Measurements from ENCODE around the gene RANBP10. TPM values are rescaled to one million over a fixed set of nuclear protein-coding genes. Genes with fewer than 3 reads are reported as not detected.

Gene RANBP10
- total and polyA plus RNA-seq, 2 experiments from 2014 or later, result 9.0 to 13.6 TPM

DNA sequence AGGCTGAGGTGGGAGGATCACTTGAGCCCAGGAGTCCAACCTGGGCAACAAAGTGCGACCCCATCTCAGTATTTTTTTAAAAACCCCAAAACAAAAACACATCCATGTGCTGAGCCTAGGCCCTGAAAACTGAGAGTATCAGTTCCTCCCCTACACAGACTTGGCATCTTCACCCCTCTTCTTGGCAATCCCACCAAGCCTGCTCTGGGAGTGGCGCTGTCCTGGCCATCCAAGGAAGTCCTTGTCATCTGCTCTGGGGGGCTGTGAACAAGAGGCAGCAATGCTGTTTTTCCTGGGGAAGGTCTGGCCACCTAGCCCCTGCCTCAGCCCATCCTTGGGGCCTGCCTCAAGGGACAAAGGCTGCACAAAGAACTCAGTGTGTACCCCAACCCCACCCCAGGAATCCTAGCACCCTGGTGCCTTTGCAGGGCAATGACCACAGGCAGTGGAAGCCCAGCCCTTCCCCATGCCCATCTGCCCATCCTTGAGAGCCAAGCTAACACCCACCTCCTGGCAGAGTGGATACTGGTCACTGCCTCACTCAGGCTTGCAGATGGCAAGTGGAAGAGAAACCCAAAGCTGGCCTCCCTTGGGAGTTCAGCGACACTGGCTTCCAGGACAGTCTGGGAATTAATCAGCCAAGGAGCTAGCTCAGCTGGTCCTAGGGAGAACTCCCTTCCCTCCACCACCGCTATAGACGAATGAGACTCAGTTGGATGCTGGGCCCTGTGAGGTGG lies 72.5 kb downstream of the RANBP10 start (continued):
- TF ChIP-seq, protein P1, sequence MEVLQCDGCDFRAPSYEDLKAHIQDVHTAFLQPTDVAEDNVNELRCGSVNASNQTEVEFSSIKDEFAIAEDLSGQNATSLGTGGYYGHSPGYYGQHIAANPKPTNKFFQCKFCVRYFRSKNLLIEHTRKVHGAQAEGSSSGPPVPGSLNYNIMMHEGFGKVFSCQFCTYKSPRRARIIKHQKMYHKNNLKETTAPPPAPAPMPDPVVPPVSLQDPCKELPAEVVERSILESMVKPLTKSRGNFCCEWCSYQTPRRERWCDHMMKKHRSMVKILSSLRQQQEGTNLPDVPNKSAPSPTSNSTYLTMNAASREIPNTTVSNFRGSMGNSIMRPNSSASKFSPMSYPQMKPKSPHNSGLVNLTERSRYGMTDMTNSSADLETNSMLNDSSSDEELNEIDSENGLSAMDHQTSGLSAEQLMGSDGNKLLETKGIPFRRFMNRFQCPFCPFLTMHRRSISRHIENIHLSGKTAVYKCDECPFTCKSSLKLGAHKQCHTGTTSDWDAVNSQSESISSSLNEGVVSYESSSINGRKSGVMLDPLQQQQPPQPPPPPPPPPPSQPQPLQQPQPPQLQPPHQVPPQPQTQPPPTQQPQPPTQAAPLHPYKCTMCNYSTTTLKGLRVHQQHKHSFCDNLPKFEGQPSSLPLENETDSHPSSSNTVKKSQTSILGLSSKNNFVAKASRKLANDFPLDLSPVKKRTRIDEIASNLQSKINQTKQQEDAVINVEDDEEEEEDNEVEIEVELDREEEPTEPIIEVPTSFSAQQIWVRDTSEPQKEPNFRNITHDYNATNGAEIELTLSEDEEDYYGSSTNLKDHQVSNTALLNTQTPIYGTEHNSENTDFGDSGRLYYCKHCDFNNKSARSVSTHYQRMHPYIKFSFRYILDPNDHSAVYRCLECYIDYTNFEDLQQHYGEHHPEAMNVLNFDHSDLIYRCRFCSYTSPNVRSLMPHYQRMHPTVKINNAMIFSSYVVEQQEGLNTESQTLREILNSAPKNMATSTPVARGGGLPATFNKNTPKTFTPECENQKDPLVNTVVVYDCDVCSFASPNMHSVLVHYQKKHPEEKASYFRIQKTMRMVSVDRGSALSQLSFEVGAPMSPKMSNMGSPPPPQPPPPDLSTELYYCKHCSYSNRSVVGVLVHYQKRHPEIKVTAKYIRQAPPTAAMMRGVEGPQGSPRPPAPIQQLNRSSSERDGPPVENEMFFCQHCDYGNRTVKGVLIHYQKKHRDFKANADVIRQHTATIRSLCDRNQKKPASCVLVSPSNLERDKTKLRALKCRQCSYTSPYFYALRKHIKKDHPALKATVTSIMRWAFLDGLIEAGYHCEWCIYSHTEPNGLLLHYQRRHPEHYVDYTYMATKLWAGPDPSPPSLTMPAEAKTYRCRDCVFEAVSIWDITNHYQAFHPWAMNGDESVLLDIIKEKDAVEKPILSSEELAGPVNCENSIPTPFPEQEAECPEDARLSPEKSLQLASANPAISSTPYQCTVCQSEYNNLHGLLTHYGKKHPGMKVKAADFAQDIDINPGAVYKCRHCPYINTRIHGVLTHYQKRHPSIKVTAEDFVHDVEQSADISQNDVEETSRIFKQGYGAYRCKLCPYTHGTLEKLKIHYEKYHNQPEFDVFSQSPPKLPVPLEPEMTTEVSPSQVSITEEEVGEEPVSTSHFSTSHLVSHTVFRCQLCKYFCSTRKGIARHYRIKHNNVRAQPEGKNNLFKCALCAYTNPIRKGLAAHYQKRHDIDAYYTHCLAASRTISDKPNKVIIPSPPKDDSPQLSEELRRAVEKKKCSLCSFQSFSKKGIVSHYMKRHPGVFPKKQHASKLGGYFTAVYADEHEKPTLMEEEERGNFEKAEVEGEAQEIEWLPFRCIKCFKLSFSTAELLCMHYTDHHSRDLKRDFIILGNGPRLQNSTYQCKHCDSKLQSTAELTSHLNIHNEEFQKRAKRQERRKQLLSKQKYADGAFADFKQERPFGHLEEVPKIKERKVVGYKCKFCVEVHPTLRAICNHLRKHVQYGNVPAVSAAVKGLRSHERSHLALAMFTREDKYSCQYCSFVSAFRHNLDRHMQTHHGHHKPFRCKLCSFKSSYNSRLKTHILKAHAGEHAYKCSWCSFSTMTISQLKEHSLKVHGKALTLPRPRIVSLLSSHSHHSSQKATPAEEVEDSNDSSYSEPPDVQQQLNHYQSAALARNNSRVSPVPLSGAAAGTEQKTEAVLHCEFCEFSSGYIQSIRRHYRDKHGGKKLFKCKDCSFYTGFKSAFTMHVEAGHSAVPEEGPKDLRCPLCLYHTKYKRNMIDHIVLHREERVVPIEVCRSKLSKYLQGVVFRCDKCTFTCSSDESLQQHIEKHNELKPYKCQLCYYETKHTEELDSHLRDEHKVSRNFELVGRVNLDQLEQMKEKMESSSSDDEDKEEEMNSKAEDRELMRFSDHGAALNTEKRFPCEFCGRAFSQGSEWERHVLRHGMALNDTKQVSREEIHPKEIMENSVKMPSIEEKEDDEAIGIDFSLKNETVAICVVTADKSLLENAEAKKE (CRISPR knock-in tag; IDR thresholded peaks at IDR 0.05), result no peak
- TF ChIP-seq NANOG (IDR thresholded peaks at IDR 0.05; ENCODE audit: borderline replicate concordance), result no peak
- TF ChIP-seq, protein P2, sequence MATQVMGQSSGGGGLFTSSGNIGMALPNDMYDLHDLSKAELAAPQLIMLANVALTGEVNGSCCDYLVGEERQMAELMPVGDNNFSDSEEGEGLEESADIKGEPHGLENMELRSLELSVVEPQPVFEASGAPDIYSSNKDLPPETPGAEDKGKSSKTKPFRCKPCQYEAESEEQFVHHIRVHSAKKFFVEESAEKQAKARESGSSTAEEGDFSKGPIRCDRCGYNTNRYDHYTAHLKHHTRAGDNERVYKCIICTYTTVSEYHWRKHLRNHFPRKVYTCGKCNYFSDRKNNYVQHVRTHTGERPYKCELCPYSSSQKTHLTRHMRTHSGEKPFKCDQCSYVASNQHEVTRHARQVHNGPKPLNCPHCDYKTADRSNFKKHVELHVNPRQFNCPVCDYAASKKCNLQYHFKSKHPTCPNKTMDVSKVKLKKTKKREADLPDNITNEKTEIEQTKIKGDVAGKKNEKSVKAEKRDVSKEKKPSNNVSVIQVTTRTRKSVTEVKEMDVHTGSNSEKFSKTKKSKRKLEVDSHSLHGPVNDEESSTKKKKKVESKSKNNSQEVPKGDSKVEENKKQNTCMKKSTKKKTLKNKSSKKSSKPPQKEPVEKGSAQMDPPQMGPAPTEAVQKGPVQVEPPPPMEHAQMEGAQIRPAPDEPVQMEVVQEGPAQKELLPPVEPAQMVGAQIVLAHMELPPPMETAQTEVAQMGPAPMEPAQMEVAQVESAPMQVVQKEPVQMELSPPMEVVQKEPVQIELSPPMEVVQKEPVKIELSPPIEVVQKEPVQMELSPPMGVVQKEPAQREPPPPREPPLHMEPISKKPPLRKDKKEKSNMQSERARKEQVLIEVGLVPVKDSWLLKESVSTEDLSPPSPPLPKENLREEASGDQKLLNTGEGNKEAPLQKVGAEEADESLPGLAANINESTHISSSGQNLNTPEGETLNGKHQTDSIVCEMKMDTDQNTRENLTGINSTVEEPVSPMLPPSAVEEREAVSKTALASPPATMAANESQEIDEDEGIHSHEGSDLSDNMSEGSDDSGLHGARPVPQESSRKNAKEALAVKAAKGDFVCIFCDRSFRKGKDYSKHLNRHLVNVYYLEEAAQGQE (IDR thresholded peaks at IDR 0.05; ENCODE audit: unreplicated experiment), result no peak
- no peak for TF ChIP-seq EZH2phosphoT487 (IDR thresholded peaks at IDR 0.05; ENCODE audit: unreplicated experiment)

DNA sequence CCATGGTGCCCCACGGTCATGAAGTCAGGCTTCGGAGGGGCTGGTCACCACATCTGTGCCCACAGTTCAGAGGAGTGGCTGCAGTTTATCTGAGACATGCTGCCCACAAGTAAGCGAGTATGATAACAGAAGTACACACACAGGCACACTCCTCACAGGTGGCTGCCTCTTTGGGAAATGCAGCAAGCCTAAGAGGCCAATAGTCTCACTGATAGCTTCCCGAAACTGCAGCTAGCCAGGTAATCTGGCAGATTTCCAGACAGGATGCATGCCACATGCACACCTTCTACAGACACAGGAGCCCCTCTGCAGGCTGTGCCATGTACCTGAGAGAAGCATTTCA lies 74.6 kb downstream of the RANBP10 start:
- H3K4me3 Mint-ChIP-seq, result no peak overlapping the region
- Histone ChIP-seq H3F3A (replicated peaks; ENCODE audit: low read depth) (no peaks in the 10 kb centered on the region), H3K36me3 (ENCODE audit: insufficient read depth) (no peaks in the 10 kb centered on the region), H3K27ac (ENCODE audit: low read depth) (no peak overlapping the region), H4K20me1 (replicated peaks; ENCODE audit: insufficient read depth) (no peaks in the 10 kb centered on the region; the same call in 1 of the 2 replicates), H3K4me1 (ENCODE audit: insufficient read depth) (no peaks in the 10 kb centered on the region), H3K27me3 (ENCODE audit: insufficient read depth) (no peaks in the 10 kb centered on the region), H3K9me2 (ENCODE audit: insufficient read depth) (no peaks in the 10 kb centered on the region), H3K79me2 (replicated peaks; ENCODE audit: insufficient read depth) (no peaks in the 10 kb centered on the region), H3K4me3 (no peak overlapping the region), H3K4me2 (no peak overlapping the region), H2AFZ (no peak overlapping the region)
- H3K27me3 Mint-ChIP-seq (ENCODE audit: insufficient read depth, low read depth, poor library complexity), result peaks cover 3% of the 10 kb centered on the region
- H3K27ac Mint-ChIP-seq, result no peak overlapping the region
- no peaks in the 10 kb centered on the region for H3K4me1 Mint-ChIP-seq
- DNase-seq (ENCODE audit: low spot score) (no peak), ATAC-seq (no peak)
- no peaks in the 10 kb centered on the region; the same call in 2 of the 3 replicates for H3K9me3 Mint-ChIP-seq
- H3K36me3 Mint-ChIP-seq (ENCODE audit: low read depth), result peaks cover 20% of the 10 kb centered on the region
- no peak for TF ChIP-seq JUNB (IDR thresholded peaks at IDR 0.05; ENCODE audit: unreplicated experiment)
- no peak for TF ChIP-seq ZNF114 (CRISPR knock-in tag; IDR thresholded peaks at IDR 0.05)
- TF ChIP-seq, protein P3, sequence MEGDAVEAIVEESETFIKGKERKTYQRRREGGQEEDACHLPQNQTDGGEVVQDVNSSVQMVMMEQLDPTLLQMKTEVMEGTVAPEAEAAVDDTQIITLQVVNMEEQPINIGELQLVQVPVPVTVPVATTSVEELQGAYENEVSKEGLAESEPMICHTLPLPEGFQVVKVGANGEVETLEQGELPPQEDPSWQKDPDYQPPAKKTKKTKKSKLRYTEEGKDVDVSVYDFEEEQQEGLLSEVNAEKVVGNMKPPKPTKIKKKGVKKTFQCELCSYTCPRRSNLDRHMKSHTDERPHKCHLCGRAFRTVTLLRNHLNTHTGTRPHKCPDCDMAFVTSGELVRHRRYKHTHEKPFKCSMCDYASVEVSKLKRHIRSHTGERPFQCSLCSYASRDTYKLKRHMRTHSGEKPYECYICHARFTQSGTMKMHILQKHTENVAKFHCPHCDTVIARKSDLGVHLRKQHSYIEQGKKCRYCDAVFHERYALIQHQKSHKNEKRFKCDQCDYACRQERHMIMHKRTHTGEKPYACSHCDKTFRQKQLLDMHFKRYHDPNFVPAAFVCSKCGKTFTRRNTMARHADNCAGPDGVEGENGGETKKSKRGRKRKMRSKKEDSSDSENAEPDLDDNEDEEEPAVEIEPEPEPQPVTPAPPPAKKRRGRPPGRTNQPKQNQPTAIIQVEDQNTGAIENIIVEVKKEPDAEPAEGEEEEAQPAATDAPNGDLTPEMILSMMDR (conservative IDR thresholded peaks at IDR 0.05; ENCODE audit: low read depth in 2 of 2), result no peak
- no peak for TF ChIP-seq NANOG (IDR thresholded peaks at IDR 0.05; ENCODE audit: borderline replicate concordance)
- TF ChIP-seq EZH2 (IDR thresholded peaks at IDR 0.05; ENCODE audit: low read depth, unreplicated experiment), result no peak
- no peak for TF ChIP-seq CREB1 (CRISPR knock-in tag; IDR thresholded peaks at IDR 0.05; ENCODE audit: low read depth)
